Cardiac muscle cell (in vitro differentiated cells and primary cell): ENCODE data around the gene LPCAT1. TPM values are rescaled to one million over a fixed set of nuclear protein-coding genes. Genes with fewer than 3 reads are reported as not detected.

Source experiments
- DNase-seq, 2 donors: peaks; one replicate each; pipeline versions ENCODE4 v3.0.0 to v3.0.0-alpha.2; 2010 to 2017; ENCODE audit warnings: low read depth in 1 of 2, low spot score in 1 of 2
- H3K27ac ChIP-seq: fragments of 200-600 bp; sonication (generic); 2 replicates; pipeline ENCODE4 v1.5.1; 2016
- H3K27me3 ChIP-seq: fragments of 200-600 bp; sonication (generic); 2 replicates; pipeline ENCODE4 v1.6.0; 2016; ENCODE audit warnings: control low read depth
- H3K36me3 ChIP-seq: fragments of 200-600 bp; sonication (generic); 2 replicates; pipeline ENCODE4 v1.5.1; 2016; ENCODE audit warnings: control low read depth
- H3K4me1 ChIP-seq: fragments of 200-600 bp; sonication (generic); 2 replicates; pipeline ENCODE4 v1.8.1; 2017; ENCODE audit warnings: low read depth, mild to moderate bottlenecking, mixed run types
- H3K4me3 ChIP-seq: fragments of 200-600 bp; sonication (generic); 2 replicates; pipeline ENCODE4 v1.5.1; 2016; ENCODE audit warnings: mild to moderate bottlenecking
- H3K9me3 ChIP-seq: fragments of 200-600 bp; sonication (generic); 2 replicates; pipeline ENCODE4 v1.5.1; 2017; ENCODE audit warnings: low read depth, mild to moderate bottlenecking, control low read depth
- CTCF ChIP-seq: IDR thresholded peaks from 2 replicates; pipeline ENCODE4 v1.5.1; 2012; ENCODE audit warnings: low read depth, mild to moderate bottlenecking, low read length
- polyA plus RNA-seq: library from polyadenylated mRNA; unstranded; fragments of >200 nt; fragmentation: Nextera tagmentation; extraction: Ambion mirVana; gene quantifications from 2 replicates; pipeline ENCODE4 v1.2.1, GENCODE V29; 2016
- total RNA-seq: library from RNA; depleted of rRNA; stranded (reverse); fragments of >200 nt; gene quantifications from 2 replicates; pipeline ENCODE4 v1.2.3, GENCODE V29; 2016

The LPCAT1 gene
- total and polyA plus RNA-seq, 2 experiments from 2014 or later, result 48.5 to 57.3 TPM

- DNase-seq, result no peak
- H3K27ac ChIP-seq, result no peak overlapping the region
Measured at GRCh38 chr5:1513326-1514026, 10.3 kb downstream of the LPCAT1 start.

GRCh38 chr5:1512541-1513291 is 11.0 kb downstream of the LPCAT1 start:
- Histone ChIP-seq H3K27ac (no peak overlapping the region), H3K4me3 (no peak overlapping the region), H3K27me3 (no peaks in the 10 kb centered on the region), H3K36me3 (no peaks in the 10 kb centered on the region), H3K9me3 (no peaks in the 10 kb centered on the region), H3K4me1 (no peaks in the 10 kb centered on the region)
- TF ChIP-seq CTCF, result no peak
- no peak for DNase-seq

More at GRCh38 chr5:1513326-1514026, 10.3 kb downstream of the LPCAT1 start:
- no peaks in the 10 kb centered on the region for H3K27me3 ChIP-seq
- no peak for TF ChIP-seq CTCF
- no peaks in the 10 kb centered on the region for H3K9me3 ChIP-seq
- no peaks in the 10 kb centered on the region for H3K4me1 ChIP-seq
- no peak overlapping the region for H3K4me3 ChIP-seq
- no peaks in the 10 kb centered on the region for H3K36me3 ChIP-seq

- Histone ChIP-seq H3K4me3 (no peak overlapping the region), H3K27me3 (no peaks in the 10 kb centered on the region), H3K27ac (no peak overlapping the region), H3K4me1 (no peaks in the 10 kb centered on the region), H3K36me3 (no peaks in the 10 kb centered on the region), H3K9me3 (no peaks in the 10 kb centered on the region)
- DNase-seq, result peak in 1 of 2 donors; percentile 25
- peak; percentile 19 for TF ChIP-seq CTCF
Measured at GRCh38 chr5:1511651-1512540, 11.9 kb downstream of the LPCAT1 start.

- no peaks in the 10 kb centered on the region for H3K27me3 ChIP-seq
- no peak overlapping the region for H3K27ac ChIP-seq
- H3K36me3 ChIP-seq, result no peaks in the 10 kb centered on the region
- no peak for TF ChIP-seq CTCF
- no peaks in the 10 kb centered on the region for H3K9me3 ChIP-seq
- H3K4me3 ChIP-seq, result no peak overlapping the region
- no peaks in the 10 kb centered on the region for H3K4me1 ChIP-seq
- no peak for DNase-seq
Measured at GRCh38 chr5:1511048-1511447, 12.7 kb downstream of the LPCAT1 start.

- Histone ChIP-seq H3K4me3 (no peak overlapping the region), H3K27ac (no peak overlapping the region), H3K27me3 (no peaks in the 10 kb centered on the region), H3K4me1 (no peaks in the 10 kb centered on the region), H3K36me3 (no peaks in the 10 kb centered on the region), H3K9me3 (no peaks in the 10 kb centered on the region)
- DNase-seq, result no peak
- no peak for TF ChIP-seq CTCF
Measured at GRCh38 chr5:1510631-1511030, 13.1 kb downstream of the LPCAT1 start.
